GM18502 (cell line): ENCODE results near the gene ATG2B.

ENCODE experiments used
- ATAC-seq: cut with Tn5 transposase; IDR thresholded peaks from one replicate; pipeline ENCODE4 v1.9.1; 2021; ENCODE audit warnings: mild to moderate bottlenecking; ENCODE audit not compliant: unreplicated experiment, poor library complexity

Gene ATG2B

DNA sequence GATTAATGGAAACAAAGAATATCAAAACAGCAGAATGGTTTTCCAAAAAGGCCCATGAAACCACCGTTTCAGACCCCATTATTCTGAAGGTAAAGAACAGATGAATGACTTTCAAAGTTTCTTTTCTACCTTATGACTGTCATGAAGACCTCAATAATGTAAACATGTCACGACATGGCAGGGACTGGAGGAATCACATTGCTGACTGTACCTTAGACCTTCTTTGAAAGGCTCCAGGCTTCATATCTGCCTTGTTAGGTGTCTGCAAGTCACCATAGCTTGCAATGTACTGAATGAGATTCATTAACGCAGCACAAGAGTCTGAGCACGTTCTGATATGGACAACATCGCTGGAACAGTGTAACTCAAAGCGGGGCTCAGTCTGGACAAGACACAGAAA lies 52.2 kb downstream of the ATG2B start:
- ATAC-seq: no peak

DNA sequence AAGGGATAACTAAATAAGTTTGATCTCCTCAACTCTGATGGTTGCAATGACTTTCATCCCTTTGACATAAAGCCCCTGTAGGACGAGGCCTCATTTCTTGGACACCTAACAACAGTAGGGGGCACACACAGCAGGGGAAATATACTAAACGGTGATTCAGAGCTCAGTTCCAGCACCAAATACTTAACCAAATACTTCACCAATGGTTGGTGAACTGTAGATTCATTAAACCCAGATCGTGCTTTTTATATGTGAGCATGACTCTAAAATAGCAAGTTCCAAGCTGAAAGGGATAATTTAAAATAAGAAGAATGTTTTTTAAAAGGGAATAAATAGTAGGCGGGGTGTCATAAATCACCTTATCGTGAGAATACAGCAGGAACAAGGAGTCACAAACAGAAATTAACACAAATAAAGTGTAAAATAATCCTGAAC lies 53.2 kb downstream of the ATG2B start:
- no peak for ATAC-seq

- ATAC-seq: no peak
Observed at GRCh38 chr14:96309133-96309895, 53.8 kb downstream of the ATG2B start.

- no peak for ATAC-seq
Observed at GRCh38 chr14:96307434-96307833, 55.7 kb downstream of the ATG2B start.

- ATAC-seq: no peak
Observed at GRCh38 chr14:96304956-96305355, 58.2 kb downstream of the ATG2B start.

- ATAC-seq: no peak
Observed at GRCh38 chr14:96303981-96304380, 59.2 kb downstream of the ATG2B start.

DNA sequence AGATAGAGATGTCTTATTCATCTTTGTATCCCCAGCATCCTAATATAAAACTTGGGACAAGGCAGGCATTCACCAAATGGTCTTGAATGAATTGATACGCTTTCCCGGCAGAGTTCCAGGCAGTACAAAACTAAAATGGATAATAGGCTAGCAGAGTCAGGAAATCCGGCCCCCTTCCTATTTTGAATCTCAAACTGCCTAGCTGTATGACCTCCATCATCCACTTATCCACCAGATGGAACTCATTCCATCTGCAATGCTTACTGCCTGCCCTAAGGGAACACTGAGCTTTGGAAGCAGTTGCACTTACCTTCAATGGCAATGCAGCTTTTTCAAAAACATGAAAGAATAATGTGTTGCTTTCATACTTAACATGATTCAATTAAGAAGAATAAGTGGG lies 63.7 kb downstream of the ATG2B start:
- no peak for ATAC-seq

GRCh38 chr14:96297997-96298515 lies 65.1 kb downstream of the ATG2B start:
- no peak for ATAC-seq

- no peak for ATAC-seq
Observed at GRCh38 chr14:96297000-96297399, 66.1 kb downstream of the ATG2B start.

DNA sequence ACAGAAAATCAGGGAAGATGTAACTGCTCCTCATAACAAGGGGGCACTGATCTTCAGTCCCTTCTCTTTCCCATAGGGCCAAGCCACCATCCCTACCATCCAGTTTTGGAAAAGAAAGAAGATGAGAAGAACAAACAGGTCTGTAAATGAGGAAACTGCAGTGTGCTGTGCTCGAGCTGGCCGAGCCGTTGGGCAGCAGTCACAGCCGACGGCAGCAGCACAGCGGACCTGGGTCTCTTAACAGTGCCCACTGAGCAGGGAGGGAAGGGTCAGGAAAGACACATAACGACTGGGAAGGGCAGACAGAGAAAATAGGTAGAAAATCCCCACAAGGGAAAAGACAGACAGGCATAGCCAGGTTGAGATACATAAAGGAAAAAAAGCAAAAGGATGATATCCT lies 68.9 kb downstream of the ATG2B start:
- ATAC-seq: no peak

DNA sequence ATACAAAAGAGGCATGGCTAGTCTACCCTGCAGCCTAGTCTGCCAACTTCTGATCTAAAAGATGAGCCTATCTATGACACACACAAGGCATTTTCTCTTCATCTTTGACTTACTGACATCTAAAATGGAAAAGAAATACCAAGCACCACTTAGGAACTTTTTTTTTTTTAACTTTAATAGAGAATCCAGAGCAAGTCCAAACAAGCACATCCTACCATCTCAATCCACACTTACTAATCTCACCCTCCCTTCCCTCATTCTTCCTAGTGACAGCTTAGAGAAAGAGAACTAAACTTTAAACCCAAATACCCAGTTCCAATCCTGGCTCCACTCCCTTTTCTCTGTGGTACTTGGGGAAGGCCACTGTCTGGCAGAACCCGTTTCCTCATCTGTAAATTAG lies 75.3 kb downstream of the ATG2B start:
- no peak for ATAC-seq

GRCh38 chr14:96286251-96286650 lies 76.9 kb downstream of the ATG2B start:
- ATAC-seq: no peak

DNA sequence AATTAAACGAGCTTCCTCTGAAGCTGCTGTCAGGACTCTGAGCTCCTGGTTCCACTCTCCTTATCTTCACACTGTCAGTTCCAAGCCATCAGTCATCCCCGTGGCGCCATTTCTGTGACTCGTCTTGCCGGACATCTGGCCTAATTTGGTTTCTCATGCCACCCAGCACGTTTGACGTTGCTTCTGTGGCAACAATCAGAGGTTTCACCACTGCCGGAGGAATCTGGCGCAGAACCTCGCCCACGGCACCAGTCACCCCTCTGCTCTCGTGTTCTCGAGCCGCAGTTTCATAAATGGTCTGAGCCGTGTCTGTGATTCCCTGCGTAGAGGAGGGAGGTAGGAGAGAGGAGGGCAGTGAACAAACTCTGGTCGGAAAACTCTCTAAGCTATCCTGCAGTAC lies 77.5 kb downstream of the ATG2B start:
- no peak for ATAC-seq

DNA sequence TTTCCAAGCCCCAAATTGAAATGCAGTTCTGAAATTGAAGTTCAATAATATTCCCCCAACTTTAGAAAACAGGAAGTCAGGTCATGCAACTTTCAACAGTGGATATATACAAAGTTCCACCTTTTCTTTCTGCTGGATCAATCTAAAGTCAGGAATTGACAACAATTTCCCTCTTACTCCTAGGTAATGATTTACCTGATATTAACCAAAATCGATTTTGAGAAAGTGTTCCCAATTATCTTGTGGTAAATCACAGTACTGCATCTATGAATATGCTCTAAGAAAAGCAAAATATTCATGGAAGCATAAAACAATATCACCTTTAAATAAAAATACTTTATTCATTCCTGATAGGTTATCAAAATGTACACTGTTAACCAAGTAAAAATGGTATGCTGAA lies 78.7 kb downstream of the ATG2B start:
- ATAC-seq: no peak

GRCh38 chr14:96284008-96284407 lies 79.1 kb downstream of the ATG2B start:
- no peak for ATAC-seq

DNA sequence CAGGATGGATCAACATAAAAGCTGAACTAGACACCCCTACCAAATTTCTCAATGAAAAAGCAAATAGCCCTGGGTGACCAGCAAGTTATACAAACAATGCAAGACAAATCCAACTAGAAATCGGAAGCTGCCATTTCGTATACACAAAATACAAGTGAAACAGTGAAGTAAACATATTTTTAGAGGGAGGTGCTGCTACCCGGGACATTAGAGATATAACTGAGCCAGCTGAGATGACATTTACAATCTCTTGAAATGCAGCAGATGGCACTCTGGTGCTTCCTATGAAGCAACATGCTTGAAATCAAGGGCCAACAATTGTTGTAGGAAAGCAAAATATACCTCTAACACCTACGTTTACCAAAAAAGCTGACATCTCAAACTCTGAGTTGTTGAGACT lies 81.7 kb downstream of the ATG2B start:
- ATAC-seq: no peak

GRCh38 chr14:96280104-96280503 lies 83.0 kb downstream of the ATG2B start:
- ATAC-seq: no peak

- no peak for ATAC-seq
Observed at GRCh38 chr14:96279564-96279963, 83.6 kb downstream of the ATG2B start.

DNA sequence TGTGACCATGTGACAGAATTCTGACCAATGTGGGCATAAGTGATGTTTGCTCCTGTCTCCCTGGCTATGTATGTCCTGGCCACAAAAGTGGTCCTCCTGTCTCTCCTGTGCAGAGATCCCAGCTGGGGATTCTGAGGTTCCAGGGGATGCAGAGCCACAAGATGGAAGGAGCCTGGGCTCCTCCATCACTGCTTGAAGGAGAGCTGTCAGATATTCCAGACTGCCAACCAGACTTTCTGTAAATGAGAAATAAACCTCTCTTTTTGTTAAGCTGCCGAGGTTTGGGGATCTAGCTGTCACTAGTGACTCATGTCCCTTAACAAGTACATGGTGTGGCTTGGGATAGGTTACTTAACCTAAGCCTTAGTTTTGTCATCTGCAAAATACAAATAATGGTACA lies 85.3 kb downstream of the ATG2B start:
- no peak for ATAC-seq

GRCh38 chr14:96275177-96276112 lies 87.7 kb downstream of the ATG2B start:
- ATAC-seq: no peak

GRCh38 chr14:96274543-96274942 lies 88.6 kb downstream of the ATG2B start:
- ATAC-seq: no peak
